Endothelial cell of umbilical vein (primary cell): ENCODE results near the gene CORO6. TPM values are rescaled to one million over a fixed set of nuclear protein-coding genes. Genes with fewer than 3 reads are reported as not detected.

Experiments
- BruUV-seq: library from RNA; stranded (reverse); fragments of 400-500 nt; replicated peaks from 2 replicates; lab custom pipeline; 2021; lab: Mats Ljungman, UMichigan
- CTCF ChIA-PET: fragments of 300-600, 350-600 bp; sonication (Branson Sonifier 250); formaldehyde crosslinking; loops from one replicate; lab custom pipeline; 2021; ENCODE audit warnings: antibody characterized with exemption, inconsistent platforms; lab: Charles Lee
- POLR2A ChIA-PET: fragments of 300-600, 350-600 bp; sonication (Branson Sonifier 250); formaldehyde crosslinking; loops from one replicate; lab custom pipeline; 2021; ENCODE audit warnings: antibody characterized with exemption, inconsistent platforms; lab: Charles Lee
- DNase-seq: peaks from one replicate; pipeline ENCODE4 v3.0.0-alpha.2; 2011; ENCODE audit warnings: low read depth, low spot score
- FAIRE-seq: peaks from 2 replicates; lab custom pipeline; 2011; peaks lifted over from hg19 to GRCh38; lab: Jason Lieb, UNC
- H2AFZ ChIP-seq: 2 replicates; pipeline ENCODE4 v1.6.0; 2012; ENCODE audit warnings: low read depth, low read length, control low read depth, inconsistent platforms
- H3K27ac ChIP-seq: 2 replicates; pipeline ENCODE4 v1.5.1; 2011; ENCODE audit warnings: low read depth, mild to moderate bottlenecking, control low read depth, low read length, moderate library complexity; ENCODE audit not compliant: insufficient read depth
- H3K27me3 ChIP-seq, 2 experiments: 2 replicates each; pipeline versions ENCODE4 v1.6.0 to v1.6.1; 2011; ENCODE audit warnings: low read length in 2 of 2, mixed read lengths in 1 of 2; ENCODE audit not compliant: control insufficient read depth in 2 of 2, insufficient read depth in 2 of 2
- H3K36me3 ChIP-seq, 2 experiments: 2 replicates in 1 of 2; 3 replicates in 1 of 2; pipeline ENCODE4 v1.5.1; 2011; ENCODE audit warnings: low read length in 2 of 2, mild to moderate bottlenecking in 1 of 2, moderate library complexity in 1 of 2; ENCODE audit not compliant: control insufficient read depth in 2 of 2, insufficient read depth in 2 of 2; ENCODE audit errors: extremely low read depth in 1 of 2
- H3K4me1 ChIP-seq: 3 replicates; pipeline ENCODE4 v1.5.1; 2011; ENCODE audit warnings: mild to moderate bottlenecking, low read length; ENCODE audit not compliant: control insufficient read depth, insufficient read depth; ENCODE audit errors: extremely low read depth
- H3K4me2 ChIP-seq: 2 replicates; pipeline ENCODE4 v1.6.1; 2011; ENCODE audit warnings: low read length, control low read depth, mixed read lengths; ENCODE audit not compliant: insufficient read depth
- H3K4me3 ChIP-seq, 3 experiments: fragments of 200-600 bp in 1 of 3; sonication (generic), shearing (Covaris generic) in 1 of 3; replicated peaks in 1 of 3; 2 replicates each; pipeline ENCODE4 v1.5.1; 2011 to 2016; ENCODE audit warnings: control low read depth in 3 of 3, low read length in 3 of 3, mild to moderate bottlenecking in 2 of 3, inconsistent platforms in 1 of 3, low read depth in 1 of 3, moderate library complexity in 1 of 3; ENCODE audit not compliant: insufficient read depth in 1 of 3
- H3K79me2 ChIP-seq: 2 replicates; pipeline ENCODE4 v1.6.0; 2012; ENCODE audit warnings: low read length, inconsistent platforms; ENCODE audit not compliant: control insufficient read depth, insufficient read depth
- H3K9ac ChIP-seq: replicated peaks from 2 replicates; pipeline ENCODE3; 2011; ENCODE audit warnings: low read length, control low read depth; ENCODE audit not compliant: insufficient read depth; ENCODE audit errors: extremely low read depth
- H3K9me1 ChIP-seq: replicated peaks from 3 replicates; pipeline ENCODE4 v1.6.0; 2011; ENCODE audit warnings: mild to moderate bottlenecking, low read length; ENCODE audit not compliant: control insufficient read depth, insufficient read depth; ENCODE audit errors: extremely low read depth
- H3K9me3 ChIP-seq: replicated peaks from 2 replicates; pipeline ENCODE4 v1.5.1; 2012; ENCODE audit warnings: low read length, inconsistent platforms; ENCODE audit not compliant: control insufficient read depth, insufficient read depth
- H4K20me1 ChIP-seq: replicated peaks from 2 replicates; pipeline ENCODE3; 2011; ENCODE audit warnings: mild to moderate bottlenecking, low read length; ENCODE audit not compliant: control insufficient read depth, insufficient read depth; ENCODE audit errors: extremely low read depth
- EZH2 ChIP-seq: IDR thresholded peaks from 2 replicates; pipeline ENCODE4 v1.6.1; 2012; ENCODE audit warnings: borderline replicate concordance, low read depth, mild to moderate bottlenecking, moderate library complexity, low read length, inconsistent platforms; ENCODE audit not compliant: severe bottlenecking
- FOS ChIP-seq: IDR thresholded peaks from 2 replicates; pipeline ENCODE4 v1.6.1; 2011; ENCODE audit warnings: mild to moderate bottlenecking, low read length, moderate library complexity, borderline replicate concordance; ENCODE audit not compliant: insufficient read depth
- GATA2 ChIP-seq: IDR thresholded peaks from 2 replicates; pipeline ENCODE4 v1.7.0; 2011; ENCODE audit warnings: low read depth, mild to moderate bottlenecking, moderate library complexity, mixed read lengths, low read length; ENCODE audit not compliant: insufficient read length, insufficient read depth
- JUN ChIP-seq: IDR thresholded peaks from 2 replicates; pipeline ENCODE4 v1.6.1; 2011; ENCODE audit warnings: borderline replicate concordance, low read depth; ENCODE audit not compliant: insufficient read length, insufficient read depth
- MYC ChIP-seq: IDR thresholded peaks from one replicate; pipeline ENCODE4 v1.6.1; 2011; ENCODE audit warnings: mild to moderate bottlenecking, low read depth, low read length
- POLR2A ChIP-seq: IDR thresholded peaks from 2 replicates; pipeline ENCODE4 v1.6.1; 2012; ENCODE audit warnings: low read depth, mild to moderate bottlenecking, control low read depth, low read length
- POLR2AphosphoS5 ChIP-seq: IDR thresholded peaks from 2 replicates; pipeline ENCODE4 v1.6.1; 2012; ENCODE audit warnings: low read depth, mild to moderate bottlenecking, control low read depth, low read length, moderate library complexity; ENCODE audit not compliant: insufficient read depth
- dilution Hi-C: fragments of 300-500 bp; cut with MboI; formaldehyde crosslinking; loops from one replicate; pipeline ENCODE4 v1.15.0; 2019; ENCODE audit warnings: low sequenced_read_pairs; ENCODE audit not compliant: extremely low pct_ligation_motif_present
- intact Hi-C: fragments of 100-400 bp; cut with micrococcal nuclease; formaldehyde crosslinking; loops from one replicate; pipeline ENCODE4 v1.10.0; 2022
- polyA plus RNA-seq, 4 experiments: library from polyadenylated mRNA; depleted of rRNA in 3 of 4; stranded (reverse) in 3 of 4; unstranded in 1 of 4; fragments of >200 nt; gene quantifications; 2 replicates each; pipeline versions ENCODE4 v1.2.1 to v1.2.3, GENCODE V29; 2011 to 2012; ENCODE audit warnings: missing spikeins in 1 of 4
- total RNA-seq: library from RNA; stranded (reverse); gene quantifications from 2 replicates; pipeline ENCODE4 v1.2.3, GENCODE V29; 2021
- TF ChIP-seq, protein P1 (sequence below), 2 donors: IDR thresholded peaks; 1 replicate in 1 of 2; 2 replicates in 1 of 2; pipeline ENCODE4 v1.5.1; 2011; ENCODE audit warnings: low read length in 2 of 2, mild to moderate bottlenecking in 2 of 2, moderate library complexity in 2 of 2, control low read depth in 1 of 2, inconsistent platforms in 1 of 2, low read depth in 1 of 2; ENCODE audit not compliant: insufficient read depth in 1 of 2; ENCODE audit errors: extremely low read depth in 1 of 2
- TF ChIP-seq, protein P2 (sequence below): IDR thresholded peaks from 2 replicates; pipeline ENCODE4 v1.6.1; 2011; ENCODE audit not compliant: insufficient read depth, insufficient read length

Gene CORO6
- total and polyA plus RNA-seq, 2 donors (not counting 3 experiments of a cell fraction or from before 2014, with no cell fraction given), result 10.7 to 14.7 TPM

DNA sequence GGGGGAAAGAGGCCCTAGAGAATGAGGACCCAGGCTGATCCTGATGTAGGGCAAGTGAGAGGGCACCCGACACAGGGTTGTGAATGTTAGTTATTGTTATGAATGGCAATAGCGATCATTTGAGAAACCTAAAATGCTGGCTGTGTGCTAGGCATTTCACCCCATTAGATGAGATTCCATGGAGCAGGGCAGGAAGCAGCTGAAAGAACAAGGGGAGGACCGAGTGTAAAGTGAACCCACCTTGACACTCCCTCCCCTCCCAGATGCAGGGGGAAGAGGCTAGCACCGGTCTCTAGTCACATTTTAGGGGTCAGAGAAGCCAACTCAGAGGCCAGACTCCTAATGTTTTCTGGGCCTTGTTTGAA is 553 bp upstream of the CORO6 start:
- no peak overlapping the region for H3K9ac ChIP-seq
- intact Hi-C loops (no loop called here), dilution Hi-C loops (no loop called here)
- H3K4me2 ChIP-seq, result peak overlapping the region; percentile 32
- no peak for TF ChIP-seq GATA2
- no peak for TF ChIP-seq POLR2AphosphoS5
- no peak for TF ChIP-seq MYC
- TF ChIP-seq EZH2, result no peak
- no peak for TF ChIP-seq JUN
- no peak for TF ChIP-seq POLR2A
- TF ChIP-seq, protein P1, sequence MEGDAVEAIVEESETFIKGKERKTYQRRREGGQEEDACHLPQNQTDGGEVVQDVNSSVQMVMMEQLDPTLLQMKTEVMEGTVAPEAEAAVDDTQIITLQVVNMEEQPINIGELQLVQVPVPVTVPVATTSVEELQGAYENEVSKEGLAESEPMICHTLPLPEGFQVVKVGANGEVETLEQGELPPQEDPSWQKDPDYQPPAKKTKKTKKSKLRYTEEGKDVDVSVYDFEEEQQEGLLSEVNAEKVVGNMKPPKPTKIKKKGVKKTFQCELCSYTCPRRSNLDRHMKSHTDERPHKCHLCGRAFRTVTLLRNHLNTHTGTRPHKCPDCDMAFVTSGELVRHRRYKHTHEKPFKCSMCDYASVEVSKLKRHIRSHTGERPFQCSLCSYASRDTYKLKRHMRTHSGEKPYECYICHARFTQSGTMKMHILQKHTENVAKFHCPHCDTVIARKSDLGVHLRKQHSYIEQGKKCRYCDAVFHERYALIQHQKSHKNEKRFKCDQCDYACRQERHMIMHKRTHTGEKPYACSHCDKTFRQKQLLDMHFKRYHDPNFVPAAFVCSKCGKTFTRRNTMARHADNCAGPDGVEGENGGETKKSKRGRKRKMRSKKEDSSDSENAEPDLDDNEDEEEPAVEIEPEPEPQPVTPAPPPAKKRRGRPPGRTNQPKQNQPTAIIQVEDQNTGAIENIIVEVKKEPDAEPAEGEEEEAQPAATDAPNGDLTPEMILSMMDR (IDR thresholded peaks at IDR 0.05; ENCODE audit: extremely low read depth in 1 of 2, insufficient read depth in 1 of 2, low read depth in 1 of 2, low read length in 2 of 2), result no peak
- TF ChIP-seq, protein P2, sequence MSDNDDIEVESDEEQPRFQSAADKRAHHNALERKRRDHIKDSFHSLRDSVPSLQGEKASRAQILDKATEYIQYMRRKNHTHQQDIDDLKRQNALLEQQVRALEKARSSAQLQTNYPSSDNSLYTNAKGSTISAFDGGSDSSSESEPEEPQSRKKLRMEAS, result no peak
- TF ChIP-seq FOS, result no peak
- H3K4me1 ChIP-seq, result peaks cover 6% of the 10 kb centered on the region
- peaks cover 0 to under 1% of the 10 kb centered on the region in 2 experiments for H3K36me3 ChIP-seq
- CTCF ChIA-PET, result interaction anchor here (0.6 to 1.8 kb wide), 4 partner anchors 121 to 470 kb away, joined by 3 to 12 read pairs (median 4); no protein-coding TSS in a partner anchor
- no peak for FAIRE-seq
- H3K27ac ChIP-seq, result no peak overlapping the region
- POLR2A ChIA-PET, result interaction anchor here (0.6 kb wide), 1 partner anchor 32 kb away, joined by 3 read pairs; no protein-coding TSS in a partner anchor
- no peaks in the 10 kb centered on the region for H3K79me2 ChIP-seq
- peak overlapping the region in 1 of 3 experiments; percentile 71 for H3K4me3 ChIP-seq
- H3K9me1 ChIP-seq, result no peaks in the 10 kb centered on the region
- no peaks in the 10 kb centered on the region for H3K9me3 ChIP-seq
- DNase-seq, result no peak
- H2AFZ ChIP-seq, result peak overlapping the region; percentile 70
- no TSS peak for BruUV-seq
- no peaks in the 10 kb centered on the region for H3K27me3 ChIP-seq
- H4K20me1 ChIP-seq, result no peaks in the 10 kb centered on the region
